ENCODE results near the gene PHLPP2. TPM values are rescaled to one million over a fixed set of nuclear protein-coding genes. Genes with fewer than 3 reads are reported as not detected.
"Not testable (repeated sequence)": the region's sequence is repeated elsewhere in the genome, so short reads cannot be mapped to it uniquely, and the experiment has no call there.

PHLPP2 gene
- total RNA-seq, 4 donors from 2014 or later, result 16.0 to 21.1 (median 18.2) TPM

DNA sequence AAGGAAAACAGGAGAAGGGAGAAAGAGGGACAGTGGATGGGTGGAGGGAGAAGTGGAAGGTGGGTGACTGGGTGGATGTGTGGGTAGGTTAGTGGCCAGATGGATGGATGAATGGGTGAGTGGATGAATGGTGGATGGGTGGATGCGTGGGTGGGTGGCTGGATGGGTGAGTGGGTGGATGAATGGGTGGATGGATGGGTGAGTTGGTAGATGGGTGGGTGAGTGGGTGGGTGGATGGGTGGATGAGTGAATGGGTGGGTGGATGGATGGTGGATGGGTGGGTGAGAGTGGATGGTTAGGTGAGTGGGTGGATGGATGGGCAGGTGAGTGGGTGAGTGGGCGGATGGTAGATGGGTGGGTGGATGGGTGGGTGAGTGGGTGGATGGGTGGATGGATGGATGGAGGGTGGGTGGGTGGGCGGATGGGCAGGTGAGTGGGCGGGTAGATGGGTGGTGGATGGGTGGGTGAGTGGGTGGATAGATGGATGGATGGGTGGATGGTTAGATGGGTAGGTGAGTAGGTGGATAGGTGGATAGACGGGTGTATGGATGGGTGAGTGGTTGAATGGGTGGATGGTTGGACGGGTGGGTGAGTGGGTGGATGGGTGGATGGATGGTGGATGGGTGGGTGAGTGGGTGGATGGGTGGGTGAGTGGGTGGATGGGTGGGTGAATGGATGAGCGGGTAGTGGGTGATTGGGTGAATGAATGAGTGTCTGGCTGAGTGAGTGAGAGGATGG is 99.2 kb downstream of the PHLPP2 start:
- ATAC-seq, result no peak
- WGBS, 2 donors (ENCODE audit: low coverage in 1 of 2), result 82 to 86% methylated on average over 3 to 7 of the region's 7 CpGs
- Histone ChIP-seq H3K9me3 (peaks cover 0 to 7% (median 0%) of the 10 kb centered on the region in 3 donors), H3K36me3 (no peaks in the 10 kb centered on the region), H3K27me3 (peaks cover 80% of the 10 kb centered on the region), H3K4me3 (peak overlapping the region in 1 of 2 donors; percentile 48), H3K27ac (no peak overlapping the region), H3K4me1 (peaks cover 0 to 14% (median 11%) of the 10 kb centered on the region in 3 donors)
- no peak for TF ChIP-seq POLR2A (IDR thresholded peaks at IDR 0.05)
- TF ChIP-seq, protein P1, sequence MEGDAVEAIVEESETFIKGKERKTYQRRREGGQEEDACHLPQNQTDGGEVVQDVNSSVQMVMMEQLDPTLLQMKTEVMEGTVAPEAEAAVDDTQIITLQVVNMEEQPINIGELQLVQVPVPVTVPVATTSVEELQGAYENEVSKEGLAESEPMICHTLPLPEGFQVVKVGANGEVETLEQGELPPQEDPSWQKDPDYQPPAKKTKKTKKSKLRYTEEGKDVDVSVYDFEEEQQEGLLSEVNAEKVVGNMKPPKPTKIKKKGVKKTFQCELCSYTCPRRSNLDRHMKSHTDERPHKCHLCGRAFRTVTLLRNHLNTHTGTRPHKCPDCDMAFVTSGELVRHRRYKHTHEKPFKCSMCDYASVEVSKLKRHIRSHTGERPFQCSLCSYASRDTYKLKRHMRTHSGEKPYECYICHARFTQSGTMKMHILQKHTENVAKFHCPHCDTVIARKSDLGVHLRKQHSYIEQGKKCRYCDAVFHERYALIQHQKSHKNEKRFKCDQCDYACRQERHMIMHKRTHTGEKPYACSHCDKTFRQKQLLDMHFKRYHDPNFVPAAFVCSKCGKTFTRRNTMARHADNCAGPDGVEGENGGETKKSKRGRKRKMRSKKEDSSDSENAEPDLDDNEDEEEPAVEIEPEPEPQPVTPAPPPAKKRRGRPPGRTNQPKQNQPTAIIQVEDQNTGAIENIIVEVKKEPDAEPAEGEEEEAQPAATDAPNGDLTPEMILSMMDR (IDR thresholded peaks at IDR 0.05), result no peak
- TF ChIP-seq EP300 (IDR thresholded peaks at IDR 0.05), result no peak
- no peak for TF ChIP-seq POLR2AphosphoS5 (IDR thresholded peaks at IDR 0.05)

DNA sequence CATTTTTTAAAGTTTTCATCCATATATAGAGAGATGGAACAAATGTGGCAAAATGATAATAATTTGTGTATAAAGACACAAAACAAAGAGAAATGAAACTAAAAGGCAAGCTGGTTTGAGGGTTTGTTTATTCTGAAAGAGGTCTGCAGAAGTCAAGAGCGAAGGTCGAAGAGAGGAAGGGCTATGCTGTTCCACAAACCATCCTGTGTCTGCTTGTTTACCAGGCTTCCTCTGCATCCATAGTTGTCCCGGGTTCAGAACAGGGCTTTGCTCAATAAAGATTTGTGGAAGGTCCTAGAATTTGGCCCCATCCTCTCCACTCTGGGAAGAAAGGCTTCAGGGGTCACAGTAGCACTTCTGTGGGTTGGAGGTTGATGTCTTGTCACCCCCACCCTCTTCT is 100.9 kb downstream of the PHLPP2 start:
- Histone ChIP-seq H3K4me1 (peaks cover 0 to 14% (median 11%) of the 10 kb centered on the region in 3 donors), H3K9me3 (peaks cover 0 to 17% (median 0%) of the 10 kb centered on the region in 3 donors), H3K27me3 (peaks cover 94% of the 10 kb centered on the region), H3K36me3 (no peaks in the 10 kb centered on the region), H3K27ac (no peak overlapping the region), H3K4me3 (no peak overlapping the region)
- no peak for ATAC-seq
- TF ChIP-seq EP300 (IDR thresholded peaks at IDR 0.05), result no peak
- no peak for TF ChIP-seq POLR2A (IDR thresholded peaks at IDR 0.05)
- no peak for TF ChIP-seq POLR2AphosphoS5 (IDR thresholded peaks at IDR 0.05)
- TF ChIP-seq, protein P1 (IDR thresholded peaks at IDR 0.05), result no peak
- WGBS, 2 donors (ENCODE audit: low coverage in 1 of 2), result 57 to 63% methylated on average over 3 of the region's 3 CpGs

DNA sequence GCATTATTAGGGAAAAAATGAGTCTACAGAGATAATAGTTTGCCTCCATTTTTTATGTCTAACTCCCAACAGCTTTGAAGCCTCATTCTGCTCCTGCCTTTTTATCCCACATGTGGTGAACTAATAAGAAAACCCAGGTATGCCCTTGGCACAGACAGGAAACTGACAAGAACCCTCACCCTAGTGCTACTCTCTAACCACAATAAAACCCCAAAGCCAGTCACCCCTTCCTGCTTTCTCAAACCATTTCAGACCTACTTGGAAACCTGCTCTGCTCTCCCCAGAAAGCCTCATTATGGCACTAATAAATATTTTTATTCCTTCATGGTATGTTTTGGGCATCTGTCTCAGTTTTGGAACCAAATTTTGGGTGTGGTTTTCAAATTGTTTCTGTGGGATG is 102.4 kb downstream of the PHLPP2 start:
- no peak for TF ChIP-seq EP300 (IDR thresholded peaks at IDR 0.05)
- no peak for TF ChIP-seq POLR2AphosphoS5 (IDR thresholded peaks at IDR 0.05)
- TF ChIP-seq POLR2A (IDR thresholded peaks at IDR 0.05), result no peak
- TF ChIP-seq, protein P1 (IDR thresholded peaks at IDR 0.05), result no peak
- H3K4me3 ChIP-seq, result no peak overlapping the region
- no peak overlapping the region for H3K27ac ChIP-seq
- peaks cover 94% of the 10 kb centered on the region for H3K27me3 ChIP-seq
- no peak for ATAC-seq
- H3K36me3 ChIP-seq, result no peaks in the 10 kb centered on the region
- H3K9me3 ChIP-seq, result peaks cover 0 to 17% (median 0%) of the 10 kb centered on the region in 3 donors
- peaks cover 0 to 14% (median 11%) of the 10 kb centered on the region in 3 donors for H3K4me1 ChIP-seq

DNA sequence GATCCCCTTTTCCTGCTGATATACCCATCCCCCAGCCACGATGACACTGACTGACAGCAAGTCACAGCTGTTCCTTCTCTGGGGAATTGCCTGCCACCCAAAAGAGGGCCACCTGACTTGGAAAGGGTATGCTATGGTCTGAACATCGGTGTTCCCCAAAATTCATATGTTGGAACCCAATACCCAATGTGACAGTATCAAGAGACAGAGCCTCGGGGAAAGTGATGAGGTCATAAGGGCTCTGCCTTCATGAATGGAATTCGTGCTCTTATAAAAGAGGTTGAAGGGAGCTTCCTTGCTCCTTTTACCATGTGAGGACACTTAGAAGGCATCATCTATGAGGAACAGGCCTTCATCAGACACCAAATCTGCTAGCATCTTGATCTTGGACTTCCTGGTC is 106.1 kb downstream of the PHLPP2 start:
- H3K27me3 ChIP-seq, result peaks cover 92% of the 10 kb centered on the region
- peaks cover 0 to 17% (median 0%) of the 10 kb centered on the region in 3 donors for H3K9me3 ChIP-seq
- H3K36me3 ChIP-seq, result no peaks in the 10 kb centered on the region
- ATAC-seq, result no peak
- H3K27ac ChIP-seq, result no peak overlapping the region
- no peak overlapping the region for H3K4me3 ChIP-seq
- TF ChIP-seq POLR2AphosphoS5 (IDR thresholded peaks at IDR 0.05), result no peak
- no peak for TF ChIP-seq EP300 (IDR thresholded peaks at IDR 0.05)
- TF ChIP-seq, protein P1 (IDR thresholded peaks at IDR 0.05), result no peak
- TF ChIP-seq POLR2A (IDR thresholded peaks at IDR 0.05), result no peak
- WGBS, 2 donors (ENCODE audit: low coverage in 1 of 2), result 65 to 73% methylated on average over 3 to 4 of the region's 4 CpGs
- no peaks in the 10 kb centered on the region for H3K4me1 ChIP-seq

DNA sequence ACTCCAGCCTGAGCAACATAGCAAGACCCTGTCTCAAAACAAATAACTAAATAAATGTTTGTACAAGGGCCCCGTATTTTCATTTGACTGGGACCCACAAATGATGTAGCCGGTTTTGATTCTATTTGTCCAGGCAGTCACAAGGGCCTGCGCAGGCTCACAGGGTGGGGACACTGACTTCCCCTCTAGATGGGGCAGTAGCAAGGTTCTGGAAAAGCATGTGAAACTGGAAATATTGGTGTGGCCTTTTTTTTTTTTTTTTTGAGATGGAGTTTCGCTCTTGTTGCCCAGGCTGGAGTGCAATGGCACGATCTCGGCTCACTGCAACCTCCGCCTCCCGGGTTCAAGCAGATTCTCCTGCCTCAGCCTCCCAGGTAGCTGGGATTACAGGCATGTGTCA is 109.5 kb downstream of the PHLPP2 start:
- ATAC-seq, H3K36me3 ChIP-seq, H3K27ac ChIP-seq, H3K4me1 ChIP-seq, H3K4me3 ChIP-seq: not testable (repeated sequence)
- WGBS, 2 donors (ENCODE audit: low coverage in 1 of 2), result 87 to 93% methylated on average over 5 to 8 of the region's 8 CpGs
- peaks cover 0 to 10% (median 0%) of the 10 kb centered on the region in 3 donors for H3K9me3 ChIP-seq
- H3K27me3 ChIP-seq, result peaks cover 85% of the 10 kb centered on the region

All from gastroesophageal sphincter (tissue), 4 donors.